ENCODE measurements around the gene HOXD4.

HOXD4 gene

DNA sequence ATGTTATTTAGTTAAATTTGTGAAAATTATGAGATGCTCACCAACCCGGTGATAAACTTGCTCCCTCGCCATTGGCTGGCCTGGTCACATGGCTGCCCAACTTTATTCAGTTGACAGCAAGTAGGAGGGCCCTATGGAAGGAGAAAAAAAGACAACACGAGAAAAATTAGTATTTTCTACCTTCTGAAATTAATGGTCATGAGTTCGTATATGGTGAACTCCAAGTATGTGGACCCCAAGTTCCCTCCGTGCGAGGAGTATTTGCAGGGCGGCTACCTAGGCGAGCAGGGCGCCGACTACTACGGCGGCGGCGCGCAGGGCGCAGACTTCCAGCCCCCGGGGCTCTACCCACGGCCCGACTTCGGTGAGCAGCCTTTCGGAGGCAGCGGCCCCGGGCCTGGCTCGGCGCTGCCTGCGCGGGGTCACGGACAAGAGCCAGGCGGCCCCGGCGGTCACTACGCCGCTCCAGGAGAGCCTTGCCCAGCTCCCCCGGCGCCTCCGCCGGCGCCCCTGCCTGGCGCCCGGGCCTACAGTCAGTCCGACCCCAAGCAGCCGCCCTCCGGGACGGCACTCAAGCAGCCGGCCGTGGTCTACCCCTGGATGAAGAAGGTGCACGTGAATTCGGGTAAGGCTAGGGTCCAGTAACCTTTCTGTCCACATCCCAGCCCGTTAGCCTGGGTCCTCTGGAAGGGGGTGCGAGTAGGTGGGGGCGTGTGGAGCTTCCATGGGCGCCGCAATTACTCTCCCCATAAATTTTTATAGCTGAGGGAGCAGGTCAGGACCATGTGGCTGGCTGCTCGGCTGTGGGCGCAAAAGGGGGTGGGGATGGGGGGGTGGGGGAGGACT lies at the start of gene HOXD4:
TSS of gene HOXD4 (plus strand) at position 109 of the 846 bp plus-strand sequence. CDS start at position 193, 84 bp downstream.
- no peak for DNase-seq

DNA sequence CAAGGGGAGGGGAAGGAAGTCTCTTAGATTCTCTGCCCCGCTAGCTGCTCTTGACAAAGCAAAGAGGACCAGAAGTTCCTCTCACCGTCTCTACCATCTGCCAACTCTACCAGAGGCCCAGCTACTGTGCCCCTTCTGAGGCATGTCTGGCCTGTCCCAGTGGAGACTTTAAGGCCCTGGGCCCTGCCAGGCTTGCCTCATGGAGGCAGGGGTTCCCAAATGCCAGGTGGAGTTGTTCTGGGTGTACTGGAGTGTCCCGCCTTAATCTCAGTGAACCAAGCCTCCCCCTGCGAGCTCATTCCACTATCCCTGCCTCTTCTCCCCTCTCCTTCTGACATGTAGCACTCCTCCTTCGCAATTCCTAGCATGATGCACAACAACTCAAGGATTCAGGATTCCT lies 49.5 kb upstream of the HOXD4 start:
- no peak for DNase-seq

- no peak for DNase-seq
Observed at GRCh38 chr2:176102309-176102866, 49.0 kb upstream of the HOXD4 start.

GRCh38 chr2:176103194-176103593 lies 48.2 kb upstream of the HOXD4 start:
- no peak for DNase-seq

GRCh38 chr2:176103742-176104315 lies 47.5 kb upstream of the HOXD4 start:
- DNase-seq, result no peak

DNA sequence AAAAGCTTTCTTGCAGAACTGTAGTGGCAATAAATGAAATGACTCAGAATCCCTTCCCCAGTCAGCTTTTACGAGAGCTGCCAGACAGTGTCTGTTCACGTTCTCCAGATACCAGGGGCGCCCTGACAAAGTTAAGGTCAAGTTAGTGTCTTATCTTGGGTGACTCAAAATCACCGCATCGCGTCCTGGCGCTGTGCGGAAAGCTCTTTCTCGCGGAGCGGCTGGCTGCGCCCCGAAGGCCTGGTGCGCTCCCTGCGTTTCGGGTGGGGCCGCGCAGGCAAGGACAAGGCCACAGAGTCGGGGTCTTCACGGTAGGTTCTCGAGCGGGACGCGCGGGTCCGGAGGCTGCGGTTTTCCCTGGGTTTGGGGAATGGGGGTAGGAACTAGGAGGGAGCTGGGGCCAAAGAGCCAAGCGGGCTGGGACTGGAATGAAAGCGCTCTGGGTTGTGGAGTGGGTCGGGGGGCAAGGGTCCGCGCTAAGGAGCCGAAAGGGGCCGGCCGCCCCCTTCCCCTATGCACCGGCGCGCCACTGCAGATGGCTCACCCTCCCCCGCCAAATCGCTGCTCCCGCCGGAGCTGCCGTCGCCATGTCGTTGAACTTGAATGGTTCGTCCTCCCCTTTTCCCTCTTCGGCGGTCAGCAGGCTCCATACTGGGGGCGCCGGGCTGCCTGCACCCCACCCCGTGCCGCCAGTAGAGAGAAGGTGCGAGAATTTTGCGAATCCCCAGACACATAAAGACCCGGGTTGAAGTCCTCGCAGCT lies 46.9 kb upstream of the HOXD4 start:
- no peak for DNase-seq

DNA sequence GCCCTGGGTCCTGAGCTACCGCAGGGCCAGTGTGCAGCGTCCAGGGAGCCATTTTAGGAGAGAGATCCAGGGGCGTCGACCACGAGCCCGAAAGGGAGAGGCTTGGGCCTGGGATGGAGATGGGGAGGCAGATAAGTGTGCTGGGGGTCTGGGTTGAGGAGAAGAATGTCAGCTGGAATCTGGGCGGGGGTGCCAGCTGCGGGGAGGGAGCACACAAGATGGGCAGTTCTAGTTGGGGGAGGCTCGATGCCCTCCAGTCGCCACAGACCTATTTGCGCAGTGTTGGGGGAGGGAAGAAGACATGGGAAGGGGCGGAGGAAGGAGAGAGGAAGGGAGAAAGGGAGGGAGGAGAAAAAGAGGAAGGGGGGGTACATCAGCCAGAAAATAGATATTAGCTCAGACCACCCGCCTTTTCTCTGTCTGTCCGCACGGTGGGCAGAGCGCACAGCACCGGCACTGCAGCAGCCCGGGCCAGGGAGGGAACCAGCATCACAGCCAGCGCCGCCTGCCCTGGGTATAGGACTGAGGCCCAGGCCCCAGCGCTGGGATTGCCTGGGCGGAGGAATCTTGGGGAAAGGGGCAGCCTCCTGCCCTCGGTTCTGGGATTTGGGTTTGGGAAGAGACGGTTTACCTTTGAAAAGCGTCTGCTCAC lies 46.1 kb upstream of the HOXD4 start:
- no peak for DNase-seq

DNA sequence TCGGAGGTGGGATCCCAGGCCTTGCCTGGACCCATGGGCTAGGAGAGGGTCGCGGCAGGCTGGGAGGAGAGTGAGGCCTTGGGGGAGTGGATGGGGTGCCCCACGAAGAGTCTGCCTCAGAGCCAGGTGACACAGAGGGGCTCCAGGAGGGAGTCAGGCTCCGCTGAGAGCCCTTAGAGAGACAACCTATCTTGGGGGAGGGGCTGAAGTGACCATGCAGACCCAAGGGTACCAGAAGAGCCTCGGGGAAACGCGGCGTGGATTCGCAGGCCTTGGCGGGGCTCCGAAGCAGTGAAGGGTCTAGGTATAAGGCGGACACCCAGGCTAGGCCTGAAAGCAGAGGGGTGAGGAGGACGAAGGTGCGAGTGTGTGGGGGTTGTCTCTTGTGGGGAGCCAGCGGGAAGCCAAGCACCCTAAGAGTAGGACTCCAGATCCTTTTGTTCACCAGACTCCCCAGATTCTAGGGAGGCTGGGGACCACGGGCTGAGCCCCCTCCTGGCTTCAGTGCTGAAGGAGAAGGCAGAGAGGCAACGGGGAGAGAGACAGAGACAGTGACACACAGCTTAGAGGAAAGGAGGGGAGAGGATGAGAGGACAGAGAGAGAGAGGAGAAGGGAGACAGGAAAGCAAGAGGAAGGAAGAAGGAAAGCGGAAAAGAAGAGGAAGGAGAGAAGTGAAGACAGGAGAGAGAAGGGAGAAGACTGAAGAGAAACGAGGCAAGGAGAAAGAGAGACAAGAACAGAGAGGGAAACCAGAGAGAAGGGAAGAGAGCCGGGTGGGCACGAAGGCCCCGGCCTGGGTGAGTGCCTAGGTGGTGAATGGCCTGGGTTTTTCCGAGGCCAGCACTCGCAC lies 45.4 kb upstream of the HOXD4 start:
- no peak for DNase-seq

GRCh38 chr2:176106581-176107539 lies 44.5 kb upstream of the HOXD4 start, which contains the start of gene HOXD11:
Gene HOXD11, plus strand, starts transcription at chr2:176107280. Its CDS starts 76 bp downstream, at chr2:176107356.
- DNase-seq, result no peak

- DNase-seq, result no peak
Observed at GRCh38 chr2:176107731-176108181, 43.6 kb upstream of the HOXD4 start.

DNA sequence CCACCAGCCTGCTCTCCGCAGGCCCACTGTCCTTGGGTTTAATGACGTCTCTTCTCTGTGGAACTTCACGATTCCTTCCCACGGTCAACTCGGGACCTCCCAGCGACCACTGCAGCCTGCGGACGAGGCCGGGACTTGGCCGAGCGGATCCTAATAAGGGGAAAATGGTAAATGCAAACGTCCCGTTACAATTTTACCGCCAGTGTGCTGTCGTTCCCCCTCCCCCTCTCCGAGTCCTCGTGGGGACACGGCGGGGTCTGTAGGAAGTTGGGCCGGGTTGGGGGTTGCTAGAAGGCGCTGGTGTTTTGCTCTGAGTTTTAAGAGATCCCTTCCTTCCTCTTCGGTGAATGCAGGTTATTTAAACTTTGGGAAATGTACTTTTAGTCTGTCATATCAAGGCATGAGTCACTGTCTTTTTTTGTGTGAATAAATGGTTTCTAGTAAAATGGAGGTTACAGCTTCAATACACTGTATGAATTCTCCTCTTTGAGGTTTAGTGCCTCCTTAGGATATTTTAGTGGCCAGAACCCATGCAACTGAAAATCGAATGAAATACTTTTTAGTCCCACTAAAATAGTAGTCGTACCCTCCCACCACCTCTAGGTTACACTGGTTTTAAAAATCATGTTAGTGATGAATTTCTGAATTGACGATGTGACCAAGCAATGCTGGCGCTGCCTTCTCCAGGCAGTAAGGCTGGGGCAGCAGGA lies 42.0 kb upstream of the HOXD4 start:
- DNase-seq, result no peak

- DNase-seq, result no peak
Observed at GRCh38 chr2:176109946-176110345, 41.4 kb upstream of the HOXD4 start.

GRCh38 chr2:176110415-176111308 lies 40.7 kb upstream of the HOXD4 start:
- DNase-seq, result no peak

GRCh38 chr2:176111309-176111663 lies 40.1 kb upstream of the HOXD4 start:
- DNase-seq, result peak; percentile 20

GRCh38 chr2:176111846-176112374 lies 39.4 kb upstream of the HOXD4 start:
- DNase-seq, result no peak

DNA sequence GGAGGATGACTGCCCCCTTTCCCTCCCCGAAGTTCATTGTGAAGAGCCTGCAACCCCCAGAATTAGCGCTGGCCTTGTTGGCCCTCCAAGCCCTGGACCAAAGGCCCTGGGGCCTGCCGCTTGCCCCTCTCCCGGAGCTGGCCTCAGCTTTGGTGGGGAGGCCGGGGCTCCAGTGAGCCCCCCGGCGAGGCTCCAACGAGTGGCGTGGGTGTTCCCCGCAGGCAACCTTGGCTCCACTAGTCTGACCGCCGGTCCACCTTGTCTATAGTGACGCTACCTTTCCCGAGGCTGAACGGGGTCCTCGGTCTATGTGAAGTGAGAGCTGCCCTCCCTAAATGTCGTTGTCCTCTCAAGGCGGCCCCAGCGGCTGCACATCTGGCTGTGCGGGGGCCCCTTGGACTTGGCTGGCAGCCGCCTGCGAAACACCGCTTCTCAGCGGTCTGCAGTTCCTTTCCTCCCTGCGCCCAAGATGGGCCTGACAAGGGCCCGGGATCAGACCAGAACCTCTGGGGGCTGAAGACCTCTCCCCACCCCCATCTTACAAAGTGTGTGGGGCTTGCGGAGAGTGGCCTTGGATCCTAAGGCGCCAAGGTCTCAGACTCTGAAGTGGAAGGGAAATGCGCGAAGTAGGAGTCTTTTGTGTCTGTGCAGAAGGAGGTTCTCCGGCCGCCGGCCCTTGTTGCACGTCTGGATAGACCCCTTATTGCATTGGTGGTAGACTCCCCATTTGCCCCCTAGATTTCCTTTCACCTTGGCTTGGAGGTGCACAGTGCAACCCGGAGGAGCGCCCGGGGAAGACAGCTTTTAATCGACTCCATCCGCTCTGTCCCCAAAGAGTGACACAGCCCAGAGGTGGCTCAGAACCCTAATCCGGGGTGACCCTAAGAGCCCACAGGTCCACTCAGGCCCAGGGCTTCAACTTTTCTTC lies 38.7 kb upstream of the HOXD4 start:
- no peak for DNase-seq

All from DMS 273 treated with DMSO at 0.1 percent for 48 hours (cell line).